Small intestine (tissue), 7 donors: Measurements from ENCODE around the gene ARL3. TPM values are rescaled to one million over a fixed set of nuclear protein-coding genes. Genes with fewer than 3 reads are reported as not detected.
"Not testable (repeated sequence)": the region's sequence is repeated elsewhere in the genome, so short reads cannot be mapped to it uniquely, and the experiment has no call there.

Source experiments
- DNase-seq, 2 donors: peaks; one replicate each; pipeline versions ENCODE4 v3.0.0 to v3.0.0-alpha.2; 2013
- FAIRE-seq: peaks from 2 replicates; lab custom pipeline; 2012; peaks lifted over from hg19 to GRCh38; lab: Jason Lieb, UNC
- H3K27ac ChIP-seq, 3 donors: one replicate each; pipeline ENCODE4 v1.5.1; 2013; ENCODE audit warnings: low read length in 2 of 3, mild to moderate bottlenecking in 2 of 3, control low read depth in 1 of 3, inconsistent platforms in 1 of 3, low read depth in 1 of 3, moderate library complexity in 1 of 3
- H3K27me3 ChIP-seq, 3 donors: one replicate each; pipeline ENCODE4 v1.6.1; 2013; ENCODE audit warnings: low read length in 3 of 3, inconsistent platforms in 1 of 3; ENCODE audit not compliant: control insufficient read depth in 3 of 3, insufficient read depth in 3 of 3
- H3K36me3 ChIP-seq, 3 donors: one replicate each; pipeline ENCODE4 v1.6.1; 2013; ENCODE audit warnings: low read length in 3 of 3, inconsistent platforms in 1 of 3, low read depth in 1 of 3, mild to moderate bottlenecking in 1 of 3, moderate library complexity in 1 of 3; ENCODE audit not compliant: control insufficient read depth in 3 of 3, insufficient read depth in 2 of 3
- H3K4me1 ChIP-seq, 3 donors: one replicate each; pipeline ENCODE4 v1.6.1; 2013; ENCODE audit warnings: low read length in 2 of 3, inconsistent platforms in 1 of 3, low read depth in 1 of 3, mild to moderate bottlenecking in 1 of 3, moderate library complexity in 1 of 3; ENCODE audit not compliant: control insufficient read depth in 3 of 3, insufficient read depth in 2 of 3
- H3K4me3 ChIP-seq, 3 donors: one replicate each; pipeline ENCODE4 v1.5.1; 2013; ENCODE audit warnings: low read length in 3 of 3, control low read depth in 1 of 3, inconsistent platforms in 1 of 3, low read depth in 1 of 3, mild to moderate bottlenecking in 1 of 3, moderate library complexity in 1 of 3
- H3K9me3 ChIP-seq, 2 donors: one replicate each; pipeline ENCODE4 v1.6.1; 2013; ENCODE audit warnings: low read depth in 1 of 2, low read length in 1 of 2; ENCODE audit not compliant: control insufficient read depth in 2 of 2, insufficient read depth in 1 of 2
- WGBS, 3 donors: extraction: QIAGEN DNeasy Blood & Tissue Kit; methylation state at CpG; one replicate each; pipeline ENCODE4 v1.1.7; 2013; 5-methylcytosine and 5-hydroxymethylcytosine counted together
- polyA plus RNA-seq, 4 donors: library from polyadenylated mRNA; stranded (reverse) in 3 of 4; unstranded in 1 of 4; fragments of 200-250 nt in 3 of 4; fragments of 120-200 nt in 1 of 4; gene quantifications; one replicate each; pipeline versions ENCODE4 v1.2.1 to v1.2.3, GENCODE V29; 2013
- donor health status: healthy with polysubstance abuse.
- donor health status: control.
- donor health status: control.
- donor health status: Bipolar disorder and iron deficiency.
- donor health status: healthy.

ARL3 gene
- polyA plus RNA-seq, 4 donors: 3.4 to 8.3 (median 5.6) TPM

DNA sequence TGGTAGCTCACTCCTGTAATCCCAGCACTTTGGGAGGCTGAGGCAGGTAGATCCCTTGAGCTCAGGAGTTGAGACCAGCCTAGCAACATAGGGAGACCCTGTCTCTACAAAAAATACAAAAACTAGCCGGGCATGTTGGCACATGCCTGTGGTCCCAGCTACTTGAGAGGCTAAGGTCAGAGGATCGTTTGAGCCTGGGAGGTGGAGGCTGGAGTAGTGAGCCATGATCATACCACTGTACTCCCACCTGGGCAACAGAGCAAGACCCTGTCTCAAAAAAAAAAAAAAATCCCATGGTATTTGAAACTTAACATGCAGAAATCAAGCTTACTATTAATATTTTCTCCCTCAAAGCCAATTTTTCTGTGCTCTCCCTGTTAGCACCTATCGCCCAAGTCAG lies 6.1 kb upstream of the ARL3 start:
- DNase-seq (no peak), FAIRE-seq (no peak)
- no peaks in the 10 kb centered on the region for H3K27me3 ChIP-seq
- no peak overlapping the region for H3K27ac ChIP-seq
- peaks cover 0 to 12% (median 0%) of the 10 kb centered on the region in 3 donors for H3K4me1 ChIP-seq
- H3K36me3 ChIP-seq: peaks cover 0 to 9% (median 0%) of the 10 kb centered on the region in 3 donors
- H3K9me3 ChIP-seq: peaks cover 0 to 4% of the 10 kb centered on the region in 2 donors
- WGBS, 3 donors: 88 to 96% (median 90%) methylated on average over 3 of the region's 3 CpGs
- no peak overlapping the region for H3K4me3 ChIP-seq

DNA sequence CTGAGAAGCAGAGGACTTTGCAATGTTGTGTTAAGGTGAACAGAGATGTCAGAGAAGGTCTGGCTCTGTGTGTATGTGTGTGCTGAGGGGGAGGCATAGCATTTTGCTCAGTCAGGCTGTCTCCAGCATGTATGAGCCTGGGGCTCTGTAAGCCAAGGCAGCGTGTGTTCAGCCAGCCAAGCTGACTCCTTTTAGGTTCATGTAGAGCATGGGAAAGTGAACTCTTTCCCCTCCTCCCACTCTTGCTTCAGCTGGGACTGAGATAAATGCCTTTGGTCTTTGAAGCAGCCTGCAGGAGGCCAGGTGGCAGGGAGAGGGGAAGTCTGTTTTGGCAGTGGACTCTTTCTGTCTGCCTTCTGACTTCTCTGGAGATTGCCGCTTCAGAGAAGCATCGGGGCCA lies 4.0 kb upstream of the ARL3 start:
- H3K4me3 ChIP-seq: no peak overlapping the region
- 25 to 43% (median 39%) methylated on average over 3 of the region's 3 CpGs for WGBS, 3 donors
- no peaks in the 10 kb centered on the region for H3K9me3 ChIP-seq
- peak overlapping the region in 1 of 3 donors; percentile 23 for H3K27ac ChIP-seq
- H3K36me3 ChIP-seq: peaks cover 0 to 5% (median 0%) of the 10 kb centered on the region in 3 donors
- FAIRE-seq: no peak
- DNase-seq: peak in 1 of 2 donors; percentile 57
- H3K4me1 ChIP-seq: peaks cover 0 to 14% (median 0%) of the 10 kb centered on the region in 3 donors
- no peaks in the 10 kb centered on the region for H3K27me3 ChIP-seq

- peaks cover 0 to 18% (median 0%) of the 10 kb centered on the region in 3 donors for H3K4me1 ChIP-seq
- FAIRE-seq, H3K36me3 ChIP-seq, DNase-seq, H3K9me3 ChIP-seq, H3K4me3 ChIP-seq, H3K27me3 ChIP-seq, H3K27ac ChIP-seq: not testable (repeated sequence)
- 95 to 96% (median 96%) methylated on average over 16 to 18 of the region's 18 CpGs for WGBS, 3 donors
These were observed 2.8 kb upstream of the ARL3 start for GRCh38 chr10:102716900-102717565.

DNA sequence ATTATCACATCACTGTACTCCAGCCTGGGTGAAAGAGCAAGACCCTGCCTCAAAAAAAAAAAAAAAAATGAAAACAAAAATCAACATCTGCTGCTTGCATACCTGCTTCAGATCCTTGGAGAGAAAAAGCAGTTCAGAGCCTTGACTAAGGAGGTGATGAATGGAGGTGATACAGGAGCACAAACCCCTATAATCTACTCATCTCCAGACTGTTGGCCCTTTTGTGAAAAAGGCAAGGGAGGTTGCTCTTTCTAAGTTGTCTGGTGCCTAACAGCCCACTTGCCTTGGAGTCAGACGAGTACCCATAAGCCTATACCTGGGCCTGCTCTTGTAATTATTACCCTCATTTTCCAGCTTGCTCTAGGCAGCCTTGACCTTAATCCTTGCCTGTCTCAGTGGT lies 1.7 kb upstream of the ARL3 start:
- Histone ChIP-seq H3K27ac (no peak overlapping the region), H3K9me3 (no peaks in the 10 kb centered on the region), H3K4me3 (no peak overlapping the region), H3K4me1 (peaks cover 0 to 18% (median 0%) of the 10 kb centered on the region in 3 donors), H3K36me3 (peaks cover 0 to 3% (median 0%) of the 10 kb centered on the region in 3 donors), H3K27me3 (no peaks in the 10 kb centered on the region)
- no peak for FAIRE-seq
- no peak for DNase-seq
- WGBS, 3 donors: 71 to 80% (median 74%) methylated on average over 1 of the region's 1 CpG

DNA sequence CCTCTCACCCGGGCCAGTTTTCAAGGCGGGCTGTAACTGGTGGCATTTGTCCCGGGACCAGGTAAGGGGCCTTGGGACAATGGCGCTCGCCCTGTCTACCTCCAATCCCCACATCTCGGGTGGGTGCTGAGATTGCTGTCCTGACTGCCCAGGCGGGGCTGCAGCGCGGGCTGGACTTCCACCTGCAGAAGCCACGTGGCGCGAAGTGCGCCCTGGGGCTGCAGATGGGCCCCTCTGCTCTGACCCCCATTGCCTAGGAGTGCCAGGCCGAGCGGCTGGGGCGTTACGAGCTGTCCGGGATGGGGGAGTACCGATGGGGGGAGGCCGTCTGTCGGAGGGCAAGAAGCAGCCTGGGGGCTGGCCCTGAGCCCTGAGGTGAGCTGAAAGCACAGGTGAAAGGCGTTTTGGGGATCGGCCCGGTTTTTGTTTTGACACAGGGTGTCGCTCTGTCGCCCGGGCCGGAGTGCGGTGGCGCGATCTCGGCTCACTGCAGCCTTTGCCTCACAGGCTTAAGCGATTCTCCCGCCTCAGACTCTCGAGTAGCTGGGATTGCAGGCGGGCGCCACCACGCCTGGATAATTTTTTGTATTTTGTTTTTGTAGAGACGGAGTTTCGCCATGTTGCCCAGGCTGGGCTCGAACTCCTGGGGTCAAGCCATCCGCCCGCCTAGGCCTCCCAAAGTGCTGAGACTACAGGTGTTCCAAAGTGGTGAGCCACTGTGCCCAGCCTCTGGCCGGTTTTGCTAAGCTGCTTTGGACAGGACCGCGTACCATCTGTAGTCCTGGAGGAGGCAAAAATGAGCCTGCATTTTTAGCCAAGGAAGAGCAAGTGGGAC lies 641 bp upstream of the ARL3 start, which contains the start of gene SFXN2:
Gene SFXN2 (plus strand): TSS at position 16 of the 835 bp plus-strand sequence. CDS start 12,001 bp downstream, outside the sequence.
- no peaks in the 10 kb centered on the region for H3K27me3 ChIP-seq
- 2 to 4% (median 2%) methylated on average over 46 of the region's 46 CpGs for WGBS, 3 donors
- peak within 1 kb of the TSS; percentile 77 to 95 (median 90) for H3K4me3 ChIP-seq
- DNase-seq (no peak), FAIRE-seq (no peak)
- no peaks in the 10 kb centered on the region for H3K9me3 ChIP-seq
- H3K36me3 ChIP-seq: peaks cover 0 to 3% (median 0%) of the 10 kb centered on the region in 3 donors
- peaks cover 0 to 18% (median 0%) of the 10 kb centered on the region in 3 donors for H3K4me1 ChIP-seq
- H3K27ac ChIP-seq: peak within 1 kb of the TSS; percentile 46 to 90 (median 89)

DNA sequence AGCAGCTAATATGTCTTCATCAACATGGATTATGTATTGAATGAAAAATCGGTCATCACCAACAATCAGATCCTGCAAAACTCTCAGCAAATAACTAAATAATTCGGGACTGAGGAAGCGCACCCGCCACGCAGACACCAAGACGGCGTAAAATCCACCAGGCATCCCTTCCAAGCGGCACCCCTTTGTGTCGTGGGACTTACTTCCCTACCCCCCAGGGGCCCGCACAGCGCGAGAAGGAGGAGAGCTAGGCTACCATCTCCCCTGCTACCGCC lies 721 bp downstream of the ARL3 start:
- H3K4me3 ChIP-seq: peak overlapping the region; percentile 77 to 95 (median 90)
- no peaks in the 10 kb centered on the region for H3K27me3 ChIP-seq
- H3K27ac ChIP-seq: peak overlapping the region; percentile 46 to 90 (median 89)
- H3K36me3 ChIP-seq: peaks cover 0 to 3% (median 0%) of the 10 kb centered on the region in 3 donors
- 0% methylated on average over 11 to 13 of the region's 13 CpGs for WGBS, 3 donors
- H3K4me1 ChIP-seq: peaks cover 0 to 16% (median 0%) of the 10 kb centered on the region in 3 donors
- DNase-seq (no peak), FAIRE-seq (no peak)
- H3K9me3 ChIP-seq: no peaks in the 10 kb centered on the region

GRCh38 chr10:102712843-102713538 lies 1.2 kb downstream of the ARL3 start:
- H3K9me3 ChIP-seq: no peaks in the 10 kb centered on the region

GRCh38 chr10:102712089-102712488 lies 2.1 kb downstream of the ARL3 start:
- 61 to 84% (median 67%) methylated on average over 4 of the region's 4 CpGs for WGBS, 3 donors
- Histone ChIP-seq H3K27ac (no peak overlapping the region), H3K36me3 (no peaks in the 10 kb centered on the region), H3K9me3 (no peaks in the 10 kb centered on the region), H3K4me3 (no peak overlapping the region), H3K4me1 (peaks cover 0 to 12% (median 0%) of the 10 kb centered on the region in 3 donors), H3K27me3 (no peaks in the 10 kb centered on the region)
- FAIRE-seq: no peak
- no peak for DNase-seq

More at GRCh38 chr10:102712843-102713538, 1.2 kb downstream of the ARL3 start:
- Histone ChIP-seq H3K4me3 (peak overlapping the region; percentile 77 to 95 (median 90)), H3K36me3 (no peaks in the 10 kb centered on the region), H3K4me1 (peaks cover 0 to 12% (median 0%) of the 10 kb centered on the region in 3 donors), H3K27me3 (no peaks in the 10 kb centered on the region), H3K27ac (peak overlapping the region; percentile 46 to 90 (median 89))
- DNase-seq (peak in 1 of 2 donors; percentile 16), FAIRE-seq (no peak)
- 8 to 10% (median 8%) methylated on average over 8 of the region's 8 CpGs for WGBS, 3 donors
